NCI-H2171 (cell line): ENCODE data around the gene SYCE3.
A peak's percentile ranks its signal among the peaks of the same experiment; 100 is the strongest.
"Not testable (repeated sequence)": the region's sequence is repeated elsewhere in the genome, so short reads cannot be mapped to it uniquely, and the experiment has no call there.

Experiments used
- DNase-seq: peaks from one replicate; lab custom pipeline; 2025; lab: John Stamatoyannopoulos, UW

Gene SYCE3

GRCh38 chr22:50520826-50521453 lies 41.8 kb downstream of the SYCE3 start:
- no peak for DNase-seq

GRCh38 chr22:50520184-50520583 lies 42.5 kb downstream of the SYCE3 start:
- DNase-seq: not testable (repeated sequence)

- no peak for DNase-seq
These were observed 43.6 kb downstream of the SYCE3 start for GRCh38 chr22:50519151-50519550.

GRCh38 chr22:50518606-50519005 lies 44.1 kb downstream of the SYCE3 start:
- no peak for DNase-seq

- no peak for DNase-seq
These were observed 45.0 kb downstream of the SYCE3 start for GRCh38 chr22:50517495-50518260.

GRCh38 chr22:50516891-50517290 lies 45.8 kb downstream of the SYCE3 start:
- DNase-seq: no peak

- no peak for DNase-seq
These were observed 46.7 kb downstream of the SYCE3 start for GRCh38 chr22:50516068-50516467.

GRCh38 chr22:50513175-50513574 lies 49.5 kb downstream of the SYCE3 start:
- DNase-seq: no peak

GRCh38 chr22:50508897-50509296 lies 53.8 kb downstream of the SYCE3 start:
- no peak for DNase-seq

- DNase-seq: peak; percentile 99
These were observed 54.5 kb downstream of the SYCE3 start, which contains the start of gene NCAPH2 for GRCh38 chr22:50507991-50508884. NCAPH2 (plus strand) TSS chr22:50508224; CDS start chr22:50508338, 114 bp downstream.

GRCh38 chr22:50507421-50507990 lies 55.2 kb downstream of the SYCE3 start, which contains the start of gene LMF2:
LMF2 (minus strand) TSS chr22:50507702; CDS start chr22:50507675, 27 bp downstream.
- no peak for DNase-seq

- DNase-seq: peak; percentile 71
These were observed 55.9 kb downstream of the SYCE3 start for GRCh38 chr22:50506611-50507420.

- DNase-seq: no peak
These were observed 56.7 kb downstream of the SYCE3 start for GRCh38 chr22:50505776-50506610.

GRCh38 chr22:50505276-50505775 lies 57.4 kb downstream of the SYCE3 start:
- no peak for DNase-seq

GRCh38 chr22:50504369-50505211 lies 58.1 kb downstream of the SYCE3 start:
- DNase-seq: no peak

GRCh38 chr22:50503475-50504145 lies 59.1 kb downstream of the SYCE3 start:
- no peak for DNase-seq

GRCh38 chr22:50502628-50503474 lies 59.9 kb downstream of the SYCE3 start:
- DNase-seq: no peak

- DNase-seq: no peak
These were observed 60.6 kb downstream of the SYCE3 start for GRCh38 chr22:50502096-50502495.
